Activated CD4-positive, alpha-beta T cell treated with anti-CD3 and anti-CD28 coated beads, Interleukin-2, amount 50 U/mL, for 4 hours (primary cell): ENCODE results near the gene MBOAT1.
"Not testable (repeated sequence)": the region's sequence is repeated elsewhere in the genome, so short reads cannot be mapped to it uniquely, and the experiment has no call there.

Experiments used
- DNase-seq, 2 experiments: peaks; one replicate each; pipeline ENCODE4 v3.0.0-alpha.2; 2020

The MBOAT1 gene

GRCh38 chr6:20202324-20202658, 10.0 kb downstream of the MBOAT1 start:
- no peak for DNase-seq

GRCh38 chr6:20200761-20201630, 11.3 kb downstream of the MBOAT1 start:
- DNase-seq: no peak

GRCh38 chr6:20198775-20199174, 13.5 kb downstream of the MBOAT1 start:
- DNase-seq: no peak

DNA sequence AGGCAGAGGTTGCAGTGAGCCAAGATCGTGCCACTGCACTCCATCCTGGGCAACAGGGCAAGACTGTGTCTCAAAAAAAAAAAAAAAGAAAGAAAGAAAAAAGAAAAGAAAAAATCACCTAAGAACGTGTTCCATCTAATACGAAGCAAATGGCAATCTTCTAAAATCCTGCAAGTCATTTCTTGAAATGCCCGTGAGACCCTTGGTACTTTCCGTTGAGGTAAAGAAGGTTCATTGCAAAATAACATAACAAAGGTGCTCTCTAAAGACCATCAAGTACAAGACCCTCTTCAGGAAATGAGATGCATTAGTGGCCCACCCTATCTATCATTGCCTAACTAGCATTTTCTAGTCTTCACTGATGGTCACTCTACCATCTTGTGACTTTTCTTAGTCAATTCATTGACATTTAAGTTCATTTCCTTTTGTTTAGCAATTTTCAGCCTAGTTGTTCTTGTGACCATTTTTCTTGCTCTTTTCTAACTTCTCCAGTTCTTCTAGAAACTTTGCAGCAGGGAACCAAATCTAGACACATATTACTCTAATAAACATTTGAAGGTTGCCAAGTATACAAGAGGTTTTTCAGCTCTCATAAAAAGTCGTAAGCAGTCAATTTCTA, 14.0 kb downstream of the MBOAT1 start:
- DNase-seq: no peak

- no peak for DNase-seq
Observed at GRCh38 chr6:20197251-20197650, 15.0 kb downstream of the MBOAT1 start.

DNA sequence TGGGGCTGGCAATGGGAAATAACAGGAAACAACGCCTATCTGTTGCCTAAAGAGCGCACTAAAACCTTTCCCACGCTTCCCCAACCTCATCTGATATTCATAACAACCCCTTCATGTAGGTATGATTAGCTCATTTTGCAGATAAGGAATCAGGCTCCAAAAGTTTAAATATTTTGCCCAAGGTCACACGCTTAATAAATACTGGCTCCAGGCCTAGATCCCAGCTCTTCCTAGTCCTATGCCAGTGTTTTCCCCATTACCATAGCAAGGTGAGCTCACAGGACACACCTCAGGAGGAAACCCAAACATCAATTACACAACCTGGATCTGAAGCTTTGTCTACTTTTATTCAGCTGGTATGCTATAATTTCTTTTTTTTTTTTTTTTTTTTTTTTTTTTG, 19.6 kb downstream of the MBOAT1 start:
- DNase-seq: no peak

- no peak for DNase-seq
Observed at GRCh38 chr6:20191992-20192391, 20.3 kb downstream of the MBOAT1 start.

DNA sequence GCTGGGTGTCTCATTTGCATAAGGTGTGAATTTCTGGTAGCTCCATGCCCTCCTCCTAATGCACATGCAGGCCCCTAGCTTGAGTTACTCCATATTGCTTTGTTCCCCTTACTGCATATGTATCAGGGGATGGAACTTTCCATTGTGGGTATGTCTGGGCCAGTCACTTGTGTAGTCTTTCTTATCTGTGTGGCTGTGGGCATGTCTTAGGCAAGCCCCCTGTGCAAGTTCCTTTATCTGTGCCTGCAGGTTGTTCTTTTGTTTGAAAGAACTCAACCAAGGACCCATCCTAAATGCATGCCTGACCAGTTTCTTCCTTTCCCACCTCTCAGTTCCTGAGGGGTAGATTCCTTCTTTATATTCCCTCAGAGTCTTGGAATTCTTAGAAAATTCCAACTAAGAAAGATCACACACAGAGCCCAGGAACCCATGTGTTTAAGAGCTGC, 23.6 kb downstream of the MBOAT1 start:
- no peak for DNase-seq

- DNase-seq: no peak
Observed at GRCh38 chr6:20186981-20187380, 25.3 kb downstream of the MBOAT1 start.

- DNase-seq: no peak
Observed at GRCh38 chr6:20183706-20184105, 28.6 kb downstream of the MBOAT1 start.

- DNase-seq: no peak
Observed at GRCh38 chr6:20182926-20183521, 29.2 kb downstream of the MBOAT1 start.

- no peak for DNase-seq
Observed at GRCh38 chr6:20182069-20182468, 30.2 kb downstream of the MBOAT1 start.

GRCh38 chr6:20180935-20181334, 31.3 kb downstream of the MBOAT1 start:
- no peak for DNase-seq

GRCh38 chr6:20179287-20180045, 32.8 kb downstream of the MBOAT1 start:
- DNase-seq: not testable (repeated sequence)

GRCh38 chr6:20178327-20178726, 33.9 kb downstream of the MBOAT1 start:
- no peak for DNase-seq

GRCh38 chr6:20175810-20176410, 36.4 kb downstream of the MBOAT1 start:
- DNase-seq: no peak

DNA sequence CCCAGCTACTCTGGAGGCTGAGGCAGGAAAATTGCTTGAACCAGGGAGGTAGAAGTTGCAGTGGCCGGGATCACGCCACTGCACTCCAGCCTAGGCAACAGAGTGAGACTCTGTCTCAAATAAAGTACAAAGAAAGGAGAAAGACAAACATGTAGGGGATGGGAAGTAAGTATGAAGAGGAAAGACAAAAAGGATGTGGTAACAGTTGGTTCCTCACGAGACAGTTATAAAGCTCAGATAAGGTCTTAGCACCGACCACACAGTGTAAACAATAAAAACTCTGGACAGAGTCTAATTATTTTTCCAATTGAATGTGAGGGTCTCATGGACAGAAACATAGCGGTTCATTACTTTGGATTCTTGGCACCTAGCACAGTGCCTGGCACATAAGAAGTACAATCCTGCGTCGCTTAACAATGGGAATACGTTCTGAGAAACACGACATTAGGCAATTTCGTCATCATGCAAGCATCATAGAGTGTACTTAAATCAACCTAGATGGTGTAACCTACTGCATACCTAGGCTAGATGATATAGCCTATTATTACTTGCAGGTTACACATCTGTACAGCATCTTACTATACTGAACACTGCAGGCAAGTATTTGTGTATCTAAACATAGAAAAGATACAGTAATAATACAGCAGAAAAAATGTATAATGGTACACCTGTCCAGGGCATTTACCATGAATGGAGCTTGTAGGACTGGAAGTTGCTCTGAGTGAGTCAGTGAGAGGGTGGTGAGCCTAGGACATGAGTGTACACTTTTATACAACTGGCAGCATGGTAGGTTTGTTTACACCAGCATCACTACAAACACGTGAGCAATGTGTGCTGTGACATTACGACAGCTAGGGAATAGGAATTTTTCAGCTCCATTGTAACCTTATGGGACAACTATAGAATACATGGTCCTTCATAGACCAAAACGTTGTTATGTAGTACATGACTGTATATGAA, 38.2 kb downstream of the MBOAT1 start:
- no peak for DNase-seq

DNA sequence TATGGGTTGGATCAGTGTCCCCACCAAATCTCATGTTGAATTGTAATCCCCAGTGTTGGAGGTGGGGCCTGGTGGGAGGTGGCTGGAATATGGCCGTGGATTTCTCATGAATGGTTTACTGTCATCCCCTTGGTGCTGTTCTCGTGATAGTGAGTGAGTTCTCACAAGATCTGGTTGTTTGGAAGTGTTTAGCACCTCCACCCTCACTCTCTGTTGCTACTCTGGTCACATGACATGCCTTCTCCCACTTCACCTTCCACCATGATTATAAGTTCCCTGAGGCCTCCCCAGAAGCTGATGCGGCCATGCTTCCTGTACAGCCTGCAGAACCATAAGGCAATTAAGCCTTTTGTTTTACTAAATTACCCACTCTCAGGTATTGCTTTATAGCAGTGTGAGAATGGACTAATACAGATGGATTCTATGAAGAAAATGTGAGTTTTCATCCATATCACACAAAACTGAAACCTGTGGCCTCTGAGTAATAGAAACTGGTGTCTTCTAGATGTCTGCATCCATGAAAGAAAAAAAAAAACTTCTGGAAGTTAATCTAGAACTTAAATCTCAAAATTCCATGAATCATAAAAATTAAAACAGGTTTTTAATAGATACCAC, 39.3 kb downstream of the MBOAT1 start:
- DNase-seq: no peak

- DNase-seq: no peak
Observed at GRCh38 chr6:20170455-20171148, 41.7 kb downstream of the MBOAT1 start.

- DNase-seq: no peak
Observed at GRCh38 chr6:20169786-20170185, 42.5 kb downstream of the MBOAT1 start.

GRCh38 chr6:20169119-20169557, 43.1 kb downstream of the MBOAT1 start:
- no peak for DNase-seq
